Tibial nerve (tissue), 4 donors: ENCODE data around the gene OCA2.

Experiments used
- EP300 ChIP-seq, 2 donors: sonication (generic); formaldehyde crosslinking; IDR thresholded peaks; one replicate each; pipeline ENCODE4 v1.6.1; 2017; ENCODE audit warnings: antibody characterized with exemption in 2 of 2, mild to moderate bottlenecking in 1 of 2
- POLR2A ChIP-seq, 2 donors: fragments of 450-650 bp; IDR thresholded peaks; one replicate each; pipeline ENCODE4 v1.6.1; 2017; ENCODE audit warnings: antibody characterized with exemption in 2 of 2, mild to moderate bottlenecking in 2 of 2, moderate library complexity in 2 of 2
- TF ChIP-seq, protein P1 (sequence below), 5 experiments: fragments of 200-600 bp in 3 of 5; fragments of 450-650 bp in 2 of 5; sonication (generic) in 3 of 5; IDR thresholded peaks; one replicate each; pipeline ENCODE4 v1.5.1; 2016 to 2019; ENCODE audit warnings: antibody characterized with exemption in 5 of 5, mild to moderate bottlenecking in 3 of 5, moderate library complexity in 2 of 5

DNA sequence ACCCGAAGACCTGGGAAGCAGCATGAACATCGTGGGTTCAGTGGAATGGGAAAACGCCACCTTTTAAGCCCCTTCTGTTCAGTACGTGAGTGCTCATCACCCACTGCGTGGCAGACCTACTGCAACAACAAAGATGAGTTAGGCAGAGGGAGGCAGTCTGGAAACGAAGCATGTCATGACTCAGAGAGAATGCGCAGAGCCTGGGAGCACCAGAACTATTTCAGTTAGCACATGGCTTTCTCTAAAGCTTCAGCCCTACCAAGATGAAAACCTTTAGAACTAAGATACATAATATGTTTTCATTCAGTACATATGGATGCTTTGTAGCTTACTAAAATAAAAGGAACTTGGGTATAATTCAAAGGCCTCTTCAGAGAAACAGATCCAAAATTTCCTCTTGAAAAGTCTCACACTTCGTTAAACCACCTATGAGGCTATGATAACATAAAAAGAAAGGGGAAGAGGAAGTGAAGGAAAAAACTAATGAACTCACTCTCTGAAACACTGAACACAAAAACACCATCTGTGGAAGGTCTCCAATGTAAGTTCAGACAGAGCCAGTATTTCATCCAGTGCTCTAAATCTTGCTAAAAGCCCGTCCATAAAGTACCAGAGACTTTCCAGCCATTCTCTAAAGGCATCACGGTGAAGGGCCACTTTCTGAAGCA, 140.1 kb downstream of the OCA2 start:
- TF ChIP-seq, protein P1, sequence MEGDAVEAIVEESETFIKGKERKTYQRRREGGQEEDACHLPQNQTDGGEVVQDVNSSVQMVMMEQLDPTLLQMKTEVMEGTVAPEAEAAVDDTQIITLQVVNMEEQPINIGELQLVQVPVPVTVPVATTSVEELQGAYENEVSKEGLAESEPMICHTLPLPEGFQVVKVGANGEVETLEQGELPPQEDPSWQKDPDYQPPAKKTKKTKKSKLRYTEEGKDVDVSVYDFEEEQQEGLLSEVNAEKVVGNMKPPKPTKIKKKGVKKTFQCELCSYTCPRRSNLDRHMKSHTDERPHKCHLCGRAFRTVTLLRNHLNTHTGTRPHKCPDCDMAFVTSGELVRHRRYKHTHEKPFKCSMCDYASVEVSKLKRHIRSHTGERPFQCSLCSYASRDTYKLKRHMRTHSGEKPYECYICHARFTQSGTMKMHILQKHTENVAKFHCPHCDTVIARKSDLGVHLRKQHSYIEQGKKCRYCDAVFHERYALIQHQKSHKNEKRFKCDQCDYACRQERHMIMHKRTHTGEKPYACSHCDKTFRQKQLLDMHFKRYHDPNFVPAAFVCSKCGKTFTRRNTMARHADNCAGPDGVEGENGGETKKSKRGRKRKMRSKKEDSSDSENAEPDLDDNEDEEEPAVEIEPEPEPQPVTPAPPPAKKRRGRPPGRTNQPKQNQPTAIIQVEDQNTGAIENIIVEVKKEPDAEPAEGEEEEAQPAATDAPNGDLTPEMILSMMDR (IDR thresholded peaks at IDR 0.05), result no peak
- TF ChIP-seq POLR2A (IDR thresholded peaks at IDR 0.05) (no peak), EP300 (IDR thresholded peaks at IDR 0.05) (no peak)
